ENCODE data around the gene TENM4.

TENM4 gene

GRCh38 chr11:79321263-79321662 lies 119.6 kb downstream of the TENM4 start:
- Histone ChIP-seq H3K27ac (ENCODE audit: extremely low read depth, low read depth, low read length) (no peak overlapping the region), H3K36me3 (ENCODE audit: control insufficient read depth in 2 of 2, insufficient read depth in 1 of 2, low read length in 2 of 2) (no peaks in the 10 kb centered on the region), H3K9me3 (ENCODE audit: control insufficient read depth, insufficient read depth, low read depth, low read length) (no peaks in the 10 kb centered on the region), H3K4me1 (ENCODE audit: control insufficient read depth, insufficient read depth, low read length) (no peaks in the 10 kb centered on the region), H3K4me3 (ENCODE audit: low read depth, low read length) (no peak overlapping the region)
- ChIA-PET CTCF (no interaction called here), POLR2A (no interaction called here)
- TF ChIP-seq ZNF398 (tag by site-specific recombination; IDR thresholded peaks at IDR 0.05) = peak; percentile 41; the same call in 1 of the 2 replicates
- TF ChIP-seq ZNF518A (tag by site-specific recombination; conservative IDR thresholded peaks at IDR 0.05; ENCODE audit: low read depth) = peak; percentile 22; the same call in 1 of the 2 replicates
- 0 out of 2 replicates have a peak, but pooled peaks have one; percentile 17 for TF ChIP-seq ZNF692 (tag by site-specific recombination; IDR thresholded peaks at IDR 0.05)
- no peak for TF ChIP-seq ZNF132 (tag by site-specific recombination; IDR thresholded peaks at IDR 0.05; ENCODE audit: borderline replicate concordance)
- TF ChIP-seq ZNF660 (tag by site-specific recombination; IDR thresholded peaks at IDR 0.05) = peak; percentile 84
- 0 out of 2 replicates have a peak, but pooled peaks have one; percentile 18 for TF ChIP-seq ZNF335 (tag by site-specific recombination; conservative IDR thresholded peaks at IDR 0.05)
- TF ChIP-seq HOXC10 (CRISPR knock-in tag; IDR thresholded peaks at IDR 0.05) = no peak
- TF ChIP-seq SCRT2 (tag by site-specific recombination; IDR thresholded peaks at IDR 0.05) = peak; percentile 76
- no peak for TF ChIP-seq ZFP3 (tag by site-specific recombination; IDR thresholded peaks at IDR 0.05; ENCODE audit: low read depth)
- TF ChIP-seq ZNF324 (tag by site-specific recombination; IDR thresholded peaks at IDR 0.05) = peak; percentile 47; the same call in 1 of the 2 replicates
- no peak for TF ChIP-seq ZBTB21 (tag by site-specific recombination; IDR thresholded peaks at IDR 0.05)
- TF ChIP-seq ATF2 (tag by site-specific recombination; IDR thresholded peaks at IDR 0.05; ENCODE audit: low read depth) = peak; percentile 31
- TF ChIP-seq ZNF76 (tag by site-specific recombination; IDR thresholded peaks at IDR 0.05; ENCODE audit: borderline replicate concordance, low read depth) = no peak
- TF ChIP-seq SALL2 (tag by site-specific recombination; IDR thresholded peaks at IDR 0.05; ENCODE audit: borderline replicate concordance) = no peak
- no peak for TF ChIP-seq ZNF114 (tag by site-specific recombination; IDR thresholded peaks at IDR 0.05)
- no peak for TF ChIP-seq BCL11B (tag by site-specific recombination; IDR thresholded peaks at IDR 0.05; ENCODE audit: low read depth)
- no peak for TF ChIP-seq FEZF1 (tag by site-specific recombination; IDR thresholded peaks at IDR 0.05)
- TF ChIP-seq ZNF155 (tag by site-specific recombination; IDR thresholded peaks at IDR 0.05) = no peak
